Measurements from ENCODE around the gene ITPRIPL2. TPM values are rescaled to one million over a fixed set of nuclear protein-coding genes. Genes with fewer than 3 reads are reported as not detected.

The ITPRIPL2 gene
- total RNA-seq, 1 experiment from 2014 or later, result 5.3 TPM

DNA sequence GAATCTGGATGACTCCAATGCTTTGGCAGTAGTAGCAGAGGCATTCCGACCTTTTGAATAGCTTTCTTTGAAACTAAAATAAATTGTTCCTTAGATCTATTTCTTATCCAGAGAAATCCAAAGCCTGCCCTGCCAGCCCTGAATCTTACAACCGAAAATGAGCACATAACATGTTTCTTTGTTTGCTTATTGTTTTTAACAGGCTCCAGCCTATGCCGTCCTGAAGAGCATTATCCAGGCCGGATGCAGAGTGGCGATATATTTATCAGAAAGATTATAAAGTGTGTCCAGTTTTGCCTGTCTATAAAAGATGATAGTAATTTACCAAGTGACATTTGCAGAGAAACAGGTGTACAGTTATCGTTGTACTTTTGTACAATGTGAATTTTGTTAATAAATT is 35.9 kb upstream of the ITPRIPL2 start (continued):
- TF ChIP-seq, protein P1, sequence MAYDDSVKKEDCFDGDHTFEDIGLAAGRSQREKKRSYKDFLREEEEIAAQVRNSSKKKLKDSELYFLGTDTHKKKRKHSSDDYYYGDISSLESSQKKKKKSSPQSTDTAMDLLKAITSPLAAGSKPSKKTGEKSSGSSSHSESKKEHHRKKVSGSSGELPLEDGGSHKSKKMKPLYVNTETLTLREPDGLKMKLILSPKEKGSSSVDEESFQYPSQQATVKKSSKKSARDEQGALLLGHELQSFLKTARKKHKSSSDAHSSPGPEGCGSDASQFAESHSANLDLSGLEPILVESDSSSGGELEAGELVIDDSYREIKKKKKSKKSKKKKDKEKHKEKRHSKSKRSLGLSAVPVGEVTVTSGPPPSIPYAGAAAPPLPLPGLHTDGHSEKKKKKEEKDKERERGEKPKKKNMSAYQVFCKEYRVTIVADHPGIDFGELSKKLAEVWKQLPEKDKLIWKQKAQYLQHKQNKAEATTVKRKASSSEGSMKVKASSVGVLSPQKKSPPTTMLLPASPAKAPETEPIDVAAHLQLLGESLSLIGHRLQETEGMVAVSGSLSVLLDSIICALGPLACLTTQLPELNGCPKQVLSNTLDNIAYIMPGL (CRISPR knock-in tag; IDR thresholded peaks at IDR 0.05), result no peak
- TF ChIP-seq NFYB (CRISPR knock-in tag; conservative IDR thresholded peaks at IDR 0.05; ENCODE audit: low read depth) (no peak), NFE2L1 (CRISPR knock-in tag; IDR thresholded peaks at IDR 0.05) (no peak), ZNF423 (CRISPR knock-in tag; IDR thresholded peaks at IDR 0.05) (no peak), ZNF317 (CRISPR knock-in tag; IDR thresholded peaks at IDR 0.05; ENCODE audit: borderline replicate concordance, low read depth) (no peak)

DNA sequence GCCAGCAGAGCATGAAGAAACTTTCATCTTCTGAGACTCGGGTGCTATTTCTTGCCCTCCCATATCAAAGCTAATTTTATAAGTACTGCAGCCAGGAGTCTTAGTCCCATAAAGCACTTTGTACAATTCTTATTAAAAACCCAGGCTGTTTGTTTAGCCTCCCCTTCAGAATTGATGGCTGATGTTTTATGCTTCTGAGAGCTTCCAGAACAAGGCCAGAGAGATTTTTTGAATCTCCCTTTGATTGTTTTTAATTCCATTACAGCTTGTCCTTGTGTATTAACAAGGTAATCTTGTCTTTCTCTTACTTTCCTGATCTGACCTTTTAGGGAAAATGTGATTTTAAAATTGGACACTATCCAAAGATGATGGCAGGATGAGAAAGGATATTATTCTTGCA is 30.1 kb upstream of the ITPRIPL2 start:
- Mint-ChIP-seq H3K4me3 (no peak overlapping the region), H3K4me1 (peaks cover 4% of the 10 kb centered on the region; the same call in 1 of the 2 replicates), H3K36me3 (peaks cover 32% of the 10 kb centered on the region), H3K27me3 (ENCODE audit: low read depth) (peaks cover 18% of the 10 kb centered on the region), H3K27ac (no peak overlapping the region), H3K9me3 (peaks cover 24% of the 10 kb centered on the region)
- DNase-seq (ENCODE audit: low spot score) (no peak), ATAC-seq (no peak)
- ChIA-PET CTCF (interaction anchor here (0.9 kb wide), 1 partner anchor 96 kb away, joined by 3 read pairs; no protein-coding TSS in a partner anchor), POLR2A (interaction anchor here (0.6 kb wide), 1 partner anchor 26 kb away, joined by 3 read pairs; no protein-coding TSS in a partner anchor)
- TF ChIP-seq NFE2L1 (CRISPR knock-in tag; IDR thresholded peaks at IDR 0.05) (no peak), FOXP1 (CRISPR knock-in tag; IDR thresholded peaks at IDR 0.05; ENCODE audit: borderline replicate concordance) (no peak)

DNA sequence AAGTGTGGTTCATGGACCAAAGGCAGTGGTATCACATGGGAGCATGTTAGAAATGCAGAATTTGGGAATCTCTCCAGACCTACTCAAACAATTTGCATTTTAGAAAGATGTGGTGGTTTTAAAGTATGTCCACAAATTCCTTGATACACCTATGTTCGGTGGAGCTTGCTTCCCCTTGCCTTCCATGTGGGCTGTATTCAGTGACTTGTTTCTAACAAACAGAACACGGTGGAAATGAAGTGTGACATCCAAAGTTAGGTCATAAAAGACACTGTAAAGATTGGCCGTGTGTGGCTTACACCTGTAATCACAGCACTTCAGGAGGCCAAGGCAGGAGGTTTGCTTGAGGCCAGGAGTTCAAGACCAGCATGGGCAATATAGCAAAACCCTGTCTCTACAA is 29.6 kb upstream of the ITPRIPL2 start:
- Mint-ChIP-seq H3K27me3 (ENCODE audit: low read depth) (peaks cover 18% of the 10 kb centered on the region), H3K27ac (no peak overlapping the region), H3K9me3 (peaks cover 24% of the 10 kb centered on the region), H3K36me3 (peaks cover 27% of the 10 kb centered on the region), H3K4me1 (peaks cover 4% of the 10 kb centered on the region; the same call in 1 of the 2 replicates), H3K4me3 (no peak overlapping the region)
- no peak for DNase-seq (ENCODE audit: low spot score)
- ChIA-PET CTCF (interaction anchor here (0.9 to 3.6 kb wide), 2 partner anchors 95 kb away, joined by 3 to 43 read pairs; no protein-coding TSS in a partner anchor), POLR2A (interaction anchor here (0.6 kb wide), 1 partner anchor 26 kb away, joined by 3 read pairs; no protein-coding TSS in a partner anchor)
- TF ChIP-seq ELF4 (CRISPR knock-in tag; IDR thresholded peaks at IDR 0.05; ENCODE audit: low read depth) (no peak), OVOL2 (CRISPR knock-in tag; IDR thresholded peaks at IDR 0.05; ENCODE audit: borderline replicate concordance) (no peak), KAT7 (CRISPR knock-in tag; IDR thresholded peaks at IDR 0.05; ENCODE audit: borderline replicate concordance) (no peak), EMX1 (CRISPR knock-in tag; IDR thresholded peaks at IDR 0.05) (no peak), NFYB (CRISPR knock-in tag; conservative IDR thresholded peaks at IDR 0.05; ENCODE audit: low read depth) (no peak)
- TF ChIP-seq, protein P2, sequence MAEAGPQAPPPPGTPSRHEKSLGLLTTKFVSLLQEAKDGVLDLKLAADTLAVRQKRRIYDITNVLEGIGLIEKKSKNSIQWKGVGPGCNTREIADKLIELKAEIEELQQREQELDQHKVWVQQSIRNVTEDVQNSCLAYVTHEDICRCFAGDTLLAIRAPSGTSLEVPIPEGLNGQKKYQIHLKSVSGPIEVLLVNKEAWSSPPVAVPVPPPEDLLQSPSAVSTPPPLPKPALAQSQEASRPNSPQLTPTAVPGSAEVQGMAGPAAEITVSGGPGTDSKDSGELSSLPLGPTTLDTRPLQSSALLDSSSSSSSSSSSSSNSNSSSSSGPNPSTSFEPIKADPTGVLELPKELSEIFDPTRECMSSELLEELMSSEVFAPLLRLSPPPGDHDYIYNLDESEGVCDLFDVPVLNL (CRISPR knock-in tag; IDR thresholded peaks at IDR 0.05; ENCODE audit: borderline replicate concordance, low read depth), result no peak
- TF ChIP-seq, protein P3, sequence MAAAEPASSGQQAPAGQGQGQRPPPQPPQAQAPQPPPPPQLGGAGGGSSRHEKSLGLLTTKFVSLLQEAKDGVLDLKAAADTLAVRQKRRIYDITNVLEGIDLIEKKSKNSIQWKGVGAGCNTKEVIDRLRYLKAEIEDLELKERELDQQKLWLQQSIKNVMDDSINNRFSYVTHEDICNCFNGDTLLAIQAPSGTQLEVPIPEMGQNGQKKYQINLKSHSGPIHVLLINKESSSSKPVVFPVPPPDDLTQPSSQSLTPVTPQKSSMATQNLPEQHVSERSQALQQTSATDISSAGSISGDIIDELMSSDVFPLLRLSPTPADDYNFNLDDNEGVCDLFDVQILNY (CRISPR knock-in tag; IDR thresholded peaks at IDR 0.05), result no peak
- TF ChIP-seq, protein P4, sequence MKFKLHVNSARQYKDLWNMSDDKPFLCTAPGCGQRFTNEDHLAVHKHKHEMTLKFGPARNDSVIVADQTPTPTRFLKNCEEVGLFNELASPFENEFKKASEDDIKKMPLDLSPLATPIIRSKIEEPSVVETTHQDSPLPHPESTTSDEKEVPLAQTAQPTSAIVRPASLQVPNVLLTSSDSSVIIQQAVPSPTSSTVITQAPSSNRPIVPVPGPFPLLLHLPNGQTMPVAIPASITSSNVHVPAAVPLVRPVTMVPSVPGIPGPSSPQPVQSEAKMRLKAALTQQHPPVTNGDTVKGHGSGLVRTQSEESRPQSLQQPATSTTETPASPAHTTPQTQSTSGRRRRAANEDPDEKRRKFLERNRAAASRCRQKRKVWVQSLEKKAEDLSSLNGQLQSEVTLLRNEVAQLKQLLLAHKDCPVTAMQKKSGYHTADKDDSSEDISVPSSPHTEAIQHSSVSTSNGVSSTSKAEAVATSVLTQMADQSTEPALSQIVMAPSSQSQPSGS (CRISPR knock-in tag; IDR thresholded peaks at IDR 0.05; ENCODE audit: borderline replicate concordance, low read depth), result no peak
- TF ChIP-seq, protein P1 (CRISPR knock-in tag; IDR thresholded peaks at IDR 0.05), result no peak
- TF ChIP-seq, protein P5, sequence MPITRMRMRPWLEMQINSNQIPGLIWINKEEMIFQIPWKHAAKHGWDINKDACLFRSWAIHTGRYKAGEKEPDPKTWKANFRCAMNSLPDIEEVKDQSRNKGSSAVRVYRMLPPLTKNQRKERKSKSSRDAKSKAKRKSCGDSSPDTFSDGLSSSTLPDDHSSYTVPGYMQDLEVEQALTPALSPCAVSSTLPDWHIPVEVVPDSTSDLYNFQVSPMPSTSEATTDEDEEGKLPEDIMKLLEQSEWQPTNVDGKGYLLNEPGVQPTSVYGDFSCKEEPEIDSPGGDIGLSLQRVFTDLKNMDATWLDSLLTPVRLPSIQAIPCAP (CRISPR knock-in tag; IDR thresholded peaks at IDR 0.05), result no peak
- TF ChIP-seq, protein P6, sequence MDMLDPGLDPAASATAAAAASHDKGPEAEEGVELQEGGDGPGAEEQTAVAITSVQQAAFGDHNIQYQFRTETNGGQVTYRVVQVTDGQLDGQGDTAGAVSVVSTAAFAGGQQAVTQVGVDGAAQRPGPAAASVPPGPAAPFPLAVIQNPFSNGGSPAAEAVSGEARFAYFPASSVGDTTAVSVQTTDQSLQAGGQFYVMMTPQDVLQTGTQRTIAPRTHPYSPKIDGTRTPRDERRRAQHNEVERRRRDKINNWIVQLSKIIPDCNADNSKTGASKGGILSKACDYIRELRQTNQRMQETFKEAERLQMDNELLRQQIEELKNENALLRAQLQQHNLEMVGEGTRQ (CRISPR knock-in tag; IDR thresholded peaks at IDR 0.05), result no peak
- TF ChIP-seq, protein P7, sequence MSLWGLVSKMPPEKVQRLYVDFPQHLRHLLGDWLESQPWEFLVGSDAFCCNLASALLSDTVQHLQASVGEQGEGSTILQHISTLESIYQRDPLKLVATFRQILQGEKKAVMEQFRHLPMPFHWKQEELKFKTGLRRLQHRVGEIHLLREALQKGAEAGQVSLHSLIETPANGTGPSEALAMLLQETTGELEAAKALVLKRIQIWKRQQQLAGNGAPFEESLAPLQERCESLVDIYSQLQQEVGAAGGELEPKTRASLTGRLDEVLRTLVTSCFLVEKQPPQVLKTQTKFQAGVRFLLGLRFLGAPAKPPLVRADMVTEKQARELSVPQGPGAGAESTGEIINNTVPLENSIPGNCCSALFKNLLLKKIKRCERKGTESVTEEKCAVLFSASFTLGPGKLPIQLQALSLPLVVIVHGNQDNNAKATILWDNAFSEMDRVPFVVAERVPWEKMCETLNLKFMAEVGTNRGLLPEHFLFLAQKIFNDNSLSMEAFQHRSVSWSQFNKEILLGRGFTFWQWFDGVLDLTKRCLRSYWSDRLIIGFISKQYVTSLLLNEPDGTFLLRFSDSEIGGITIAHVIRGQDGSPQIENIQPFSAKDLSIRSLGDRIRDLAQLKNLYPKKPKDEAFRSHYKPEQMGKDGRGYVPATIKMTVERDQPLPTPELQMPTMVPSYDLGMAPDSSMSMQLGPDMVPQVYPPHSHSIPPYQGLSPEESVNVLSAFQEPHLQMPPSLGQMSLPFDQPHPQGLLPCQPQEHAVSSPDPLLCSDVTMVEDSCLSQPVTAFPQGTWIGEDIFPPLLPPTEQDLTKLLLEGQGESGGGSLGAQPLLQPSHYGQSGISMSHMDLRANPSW (CRISPR knock-in tag; conservative IDR thresholded peaks at IDR 0.05; ENCODE audit: low read depth), result no peak
- no peak for ATAC-seq

All from WTC11 (cell line).